CD4-positive, alpha-beta memory T cell (primary cell): ENCODE data around the gene RMC1. TPM values are rescaled to one million over a fixed set of nuclear protein-coding genes. Genes with fewer than 3 reads are reported as not detected.

Source experiments
- CTCF ChIA-PET: fragments of 350-600 bp; sonication (Branson Sonifier 250); formaldehyde crosslinking; loops from one replicate; lab custom pipeline; 2021; ENCODE audit warnings: inconsistent platforms; ENCODE audit not compliant: partially characterized antibody; lab: Charles Lee
- POLR2A ChIA-PET: fragments of 350-600 bp; sonication (Branson Sonifier 250); formaldehyde crosslinking; loops from one replicate; lab custom pipeline; 2021; ENCODE audit not compliant: partially characterized antibody; lab: Charles Lee
- DNase-seq, 5 donors: peaks; one replicate each; pipeline versions ENCODE4 v3.0.0 to v3.0.0-alpha.2; 2020 to 2022; ENCODE audit warnings: mixed read lengths in 1 of 5
- H3K27ac ChIP-seq: one replicate; pipeline ENCODE4 v1.7.0; 2013; ENCODE audit warnings: low read depth, low read length
- H3K27me3 ChIP-seq: 2 replicates; pipeline ENCODE4 v1.7.0; 2013; ENCODE audit warnings: mild to moderate bottlenecking, low read length, moderate library complexity; ENCODE audit not compliant: insufficient read depth
- H3K36me3 ChIP-seq: 2 replicates; pipeline ENCODE4 v1.7.0; 2013; ENCODE audit warnings: mild to moderate bottlenecking, low read length, moderate library complexity; ENCODE audit not compliant: insufficient read depth
- H3K4me1 ChIP-seq: 2 replicates; pipeline ENCODE4 v1.7.0; 2013; ENCODE audit warnings: mild to moderate bottlenecking, low read length, moderate library complexity; ENCODE audit not compliant: insufficient read depth
- H3K4me3 ChIP-seq, 2 donors: one replicate each; pipeline ENCODE4 v1.7.0; 2013; ENCODE audit warnings: low read length in 2 of 2, mild to moderate bottlenecking in 1 of 2
- H3K9me3 ChIP-seq, 2 donors: one replicate each; pipeline ENCODE4 v1.7.0; 2013; ENCODE audit warnings: low read length in 2 of 2, control low read depth in 1 of 2; ENCODE audit not compliant: control insufficient read depth in 1 of 2
- H3K27ac Mint-ChIP-seq, 7 donors: one replicate each; pipeline ENCODE4 v1.8.0; 2020 to 2021; ENCODE audit warnings: mixed read lengths in 7 of 7, mild to moderate bottlenecking in 6 of 7, inconsistent platforms in 3 of 7, moderate library complexity in 3 of 7
- H3K27me3 Mint-ChIP-seq, 2 donors: one replicate each; pipeline ENCODE4 v1.8.0; 2020 to 2021; ENCODE audit warnings: mixed read lengths in 2 of 2
- H3K36me3 Mint-ChIP-seq, 2 donors: one replicate each; pipeline ENCODE4 v1.8.0; 2020 to 2021; ENCODE audit warnings: mixed read lengths in 2 of 2, inconsistent platforms in 1 of 2, mild to moderate bottlenecking in 1 of 2
- H3K4me1 Mint-ChIP-seq, 4 donors: one replicate each; pipeline ENCODE4 v1.8.0; 2020 to 2021; ENCODE audit warnings: mixed read lengths in 4 of 4, mild to moderate bottlenecking in 1 of 4
- H3K4me3 Mint-ChIP-seq, 8 donors: one replicate each; pipeline ENCODE4 v1.8.0; 2020 to 2021; ENCODE audit warnings: mixed read lengths in 8 of 8, mild to moderate bottlenecking in 7 of 8, moderate library complexity in 6 of 8, inconsistent platforms in 3 of 8
- H3K9me3 Mint-ChIP-seq, 8 donors: one replicate each; pipeline ENCODE4 v1.8.0; 2020 to 2021; ENCODE audit warnings: mixed read lengths in 8 of 8, mild to moderate bottlenecking in 5 of 8, inconsistent platforms in 3 of 8, moderate library complexity in 1 of 8
- intact Hi-C: fragments of 100-400 bp; cut with micrococcal nuclease; formaldehyde crosslinking; loops from one replicate; pipeline ENCODE4 v1.15.1; 2023
- polyA plus RNA-seq, 2 donors: library from polyadenylated mRNA; unstranded; fragments of 300-500 nt; fragmentation: Illumina TruSeq; gene quantifications; one replicate each; pipeline ENCODE4 v1.2.3, GENCODE V29; 2021
- total RNA-seq, 2 experiments: library from RNA; stranded (reverse); gene quantifications; one replicate each; pipeline ENCODE4 v1.2.3, GENCODE V29; 2021

The RMC1 gene
- total and polyA plus RNA-seq, 4 experiments from 2014 or later = 42.7 to 56.6 (median 51.2) TPM

DNA sequence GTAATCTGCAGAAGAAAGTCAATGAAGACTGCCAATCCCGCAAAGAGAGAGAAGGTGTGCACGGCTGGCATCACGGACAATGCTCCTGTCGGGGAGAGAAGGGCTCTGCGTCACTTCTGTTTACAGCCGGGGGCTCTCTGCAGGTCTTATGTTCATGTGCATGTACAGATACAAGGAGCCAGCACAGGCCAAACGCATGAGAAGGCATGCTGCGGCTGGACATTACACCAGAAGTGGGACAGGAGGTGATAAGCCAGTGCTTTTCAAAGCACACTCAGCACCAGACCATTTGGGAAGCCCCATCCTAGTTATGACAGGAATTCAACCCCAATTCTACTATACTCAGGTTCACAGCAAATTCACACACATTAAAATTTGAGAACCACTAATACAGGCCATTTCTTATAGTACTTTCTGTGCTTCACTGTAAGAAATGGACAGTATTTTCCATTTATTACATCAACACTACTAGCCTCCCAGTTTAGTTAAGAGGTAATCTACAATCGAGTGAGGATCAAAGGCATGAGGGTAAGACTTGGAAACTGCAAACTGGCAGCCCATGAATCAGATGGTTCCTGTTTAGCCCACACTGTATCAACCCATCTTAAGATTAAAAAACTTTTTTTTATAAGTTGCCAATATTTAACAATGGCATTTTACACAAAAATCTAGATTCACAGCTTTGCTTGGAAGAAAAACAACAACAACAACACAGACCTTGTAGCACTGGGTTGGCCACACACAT, 38.2 kb downstream of the RMC1 start:
- DNase-seq = no peak
- Histone ChIP-seq H3K4me3 (no peak overlapping the region), H3K4me1 (peaks cover 39% of the 10 kb centered on the region), H3K27me3 (no peaks in the 10 kb centered on the region), H3K27ac (peak overlapping the region; percentile 45), H3K9me3 (no peaks in the 10 kb centered on the region), H3K36me3 (peaks cover 61% of the 10 kb centered on the region)
- Mint-ChIP-seq H3K9me3 (no peaks in the 10 kb centered on the region), H3K27me3 (no peaks in the 10 kb centered on the region), H3K36me3 (peaks cover 50 to 77% of the 10 kb centered on the region in 2 donors), H3K4me1 (peaks cover 31 to 45% (median 36%) of the 10 kb centered on the region in 4 donors), H3K4me3 (peak overlapping the region; percentile 21 to 86 (median 72)), H3K27ac (peak overlapping the region; percentile 71 to 96 (median 90))
- intact Hi-C loops = loop anchor here (1.0 kb wide), 1 partner anchor 46 kb away; no protein-coding TSS in a partner anchor
- POLR2A ChIA-PET = interaction anchor here (0.9 to 1.9 kb wide), 7 partner anchors 10 to 46 kb away, joined by 3 to 6 read pairs (median 5); partner anchors contain the start of gene NPC1
- CTCF ChIA-PET = interaction anchor here (0.9 to 4.2 kb wide), 9 partner anchors 10 to 586 kb away, joined by 3 to 27 read pairs (median 6); no protein-coding TSS in a partner anchor

DNA sequence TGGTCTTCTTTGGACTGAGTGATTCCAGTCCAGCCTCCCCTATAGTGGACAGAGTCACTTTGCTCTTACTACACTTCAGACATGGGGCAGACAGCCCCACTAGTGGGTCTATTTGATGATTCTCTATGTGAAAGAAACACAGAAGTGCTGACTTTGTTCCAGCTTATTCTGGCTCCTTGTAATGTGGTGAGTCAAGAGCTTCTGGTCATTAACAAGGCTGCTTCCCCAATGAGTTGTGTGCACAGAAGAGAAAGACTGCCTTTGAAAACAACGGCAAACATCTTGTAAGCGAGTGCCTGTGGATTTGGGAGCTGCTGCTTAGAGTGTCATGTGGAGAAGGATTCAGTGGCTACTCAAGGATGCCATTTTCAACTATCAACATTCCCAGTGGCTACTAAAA, 39.1 kb downstream of the RMC1 start:
- Mint-ChIP-seq H3K4me3 (peak overlapping the region in 1 of 8 donors; percentile 26), H3K27ac (peak overlapping the region in 5 of 7 donors; percentile 6 to 96 (median 40)), H3K4me1 (peaks cover 31 to 47% (median 37%) of the 10 kb centered on the region in 4 donors), H3K36me3 (peaks cover 50 to 77% of the 10 kb centered on the region in 2 donors), H3K9me3 (no peaks in the 10 kb centered on the region), H3K27me3 (no peaks in the 10 kb centered on the region)
- intact Hi-C loops = no loop called here
- H3K4me3 ChIP-seq = no peak overlapping the region
- peaks cover 63% of the 10 kb centered on the region for H3K36me3 ChIP-seq
- H3K27me3 ChIP-seq = no peaks in the 10 kb centered on the region
- H3K4me1 ChIP-seq = peaks cover 40% of the 10 kb centered on the region
- H3K27ac ChIP-seq = no peak overlapping the region
- no peaks in the 10 kb centered on the region for H3K9me3 ChIP-seq
- CTCF ChIA-PET = interaction anchor here (0.9 to 3.5 kb wide), 7 partner anchors 10 to 585 kb away, joined by 3 to 18 read pairs (median 5); no protein-coding TSS in a partner anchor
- POLR2A ChIA-PET = interaction anchor here (1.4 kb wide), 1 partner anchor 23 kb away, joined by 3 read pairs; no protein-coding TSS in a partner anchor
- DNase-seq = no peak

GRCh38 chr18:23545247-23545789, 42.0 kb downstream of the RMC1 start:
- no peak for DNase-seq
- Histone ChIP-seq H3K27me3 (no peaks in the 10 kb centered on the region), H3K9me3 (no peaks in the 10 kb centered on the region), H3K27ac (no peak overlapping the region), H3K4me3 (no peak overlapping the region), H3K36me3 (peaks cover 40% of the 10 kb centered on the region), H3K4me1 (peaks cover 28% of the 10 kb centered on the region)
- POLR2A ChIA-PET = interaction anchor here (0.6 kb wide), 1 partner anchor 10 kb away, joined by 3 read pairs; no protein-coding TSS in a partner anchor
- Mint-ChIP-seq H3K27me3 (no peaks in the 10 kb centered on the region), H3K9me3 (no peaks in the 10 kb centered on the region), H3K4me1 (peaks cover 24 to 30% (median 27%) of the 10 kb centered on the region in 4 donors), H3K27ac (peak overlapping the region in 2 of 7 donors; percentile 56 to 65), H3K4me3 (no peak overlapping the region), H3K36me3 (peaks cover 30 to 63% of the 10 kb centered on the region in 2 donors)
- intact Hi-C loops = no loop called here
- CTCF ChIA-PET = interaction anchor here (0.6 to 2.1 kb wide), 3 partner anchors 30 to 45 kb away, joined by 3 to 8 read pairs (median 4); no protein-coding TSS in a partner anchor

GRCh38 chr18:23547306-23547705, 44.0 kb downstream of the RMC1 start:
- H3K27me3 Mint-ChIP-seq = no peaks in the 10 kb centered on the region
- peak overlapping the region in 3 of 7 donors; percentile 15 to 53 (median 16) for H3K27ac Mint-ChIP-seq
- intact Hi-C loops = no loop called here
- Histone ChIP-seq H3K4me1 (peaks cover 8% of the 10 kb centered on the region), H3K4me3 (no peak overlapping the region), H3K9me3 (no peaks in the 10 kb centered on the region), H3K36me3 (peaks cover 52% of the 10 kb centered on the region), H3K27ac (no peak overlapping the region), H3K27me3 (no peaks in the 10 kb centered on the region)
- CTCF ChIA-PET = no interaction called here
- H3K9me3 Mint-ChIP-seq = no peaks in the 10 kb centered on the region
- no peak for DNase-seq
- POLR2A ChIA-PET = no interaction called here
- H3K36me3 Mint-ChIP-seq = peaks cover 37 to 64% of the 10 kb centered on the region in 2 donors
- H3K4me3 Mint-ChIP-seq = no peak overlapping the region
- H3K4me1 Mint-ChIP-seq = peaks cover 6 to 11% (median 9%) of the 10 kb centered on the region in 4 donors

DNA sequence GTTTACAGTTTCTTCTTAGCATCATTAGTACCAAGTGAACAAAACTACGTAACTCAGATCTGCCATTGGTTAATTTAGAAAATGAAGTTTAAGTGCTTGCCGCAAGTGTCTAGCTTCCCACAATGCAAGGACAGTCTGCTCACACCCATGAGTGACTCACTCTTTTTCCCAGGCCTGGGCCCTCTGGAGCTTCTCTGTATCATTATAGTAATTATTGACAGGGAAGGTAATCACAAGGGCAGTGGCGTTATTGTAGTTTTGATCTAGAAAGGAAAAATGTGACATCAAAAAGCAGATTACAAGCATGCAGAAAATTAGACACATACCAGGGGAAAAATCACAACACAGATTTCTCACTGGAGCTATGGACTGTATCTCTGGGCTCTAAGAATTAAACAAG, 44.5 kb downstream of the RMC1 start:
- H3K27me3 ChIP-seq = no peaks in the 10 kb centered on the region
- no peaks in the 10 kb centered on the region for H3K9me3 ChIP-seq
- H3K4me3 Mint-ChIP-seq = no peak overlapping the region
- intact Hi-C loops = no loop called here
- H3K4me1 ChIP-seq = peaks cover 4% of the 10 kb centered on the region
- no peak for DNase-seq
- H3K9me3 Mint-ChIP-seq = no peaks in the 10 kb centered on the region
- ChIA-PET POLR2A (no interaction called here), CTCF (no interaction called here)
- no peak overlapping the region for H3K4me3 ChIP-seq
- H3K27ac ChIP-seq = no peak overlapping the region
- peaks cover 52% of the 10 kb centered on the region for H3K36me3 ChIP-seq
- H3K4me1 Mint-ChIP-seq = peaks cover under 1 to 8% (median 5%) of the 10 kb centered on the region in 4 donors
- H3K36me3 Mint-ChIP-seq = peaks cover 42 to 64% of the 10 kb centered on the region in 2 donors
- no peaks in the 10 kb centered on the region for H3K27me3 Mint-ChIP-seq
- peak overlapping the region in 2 of 7 donors; percentile 4 to 16 for H3K27ac Mint-ChIP-seq

GRCh38 chr18:23548275-23548674, 45.0 kb downstream of the RMC1 start:
- Histone ChIP-seq H3K27ac (no peak overlapping the region), H3K4me3 (no peak overlapping the region), H3K9me3 (no peaks in the 10 kb centered on the region), H3K4me1 (peaks cover 4% of the 10 kb centered on the region), H3K27me3 (no peaks in the 10 kb centered on the region), H3K36me3 (peaks cover 56% of the 10 kb centered on the region)
- intact Hi-C loops = no loop called here
- Mint-ChIP-seq H3K4me3 (no peak overlapping the region), H3K27me3 (no peaks in the 10 kb centered on the region), H3K9me3 (no peaks in the 10 kb centered on the region), H3K27ac (peak overlapping the region in 3 of 7 donors; percentile 1 to 78 (median 13)), H3K36me3 (peaks cover 46 to 68% of the 10 kb centered on the region in 2 donors), H3K4me1 (peaks cover 0 to 8% (median 4%) of the 10 kb centered on the region in 4 donors)
- ChIA-PET POLR2A (no interaction called here), CTCF (no interaction called here)
- DNase-seq = no peak

- Mint-ChIP-seq H3K27me3 (no peaks in the 10 kb centered on the region), H3K9me3 (no peaks in the 10 kb centered on the region), H3K36me3 (peaks cover 43 to 70% of the 10 kb centered on the region in 2 donors), H3K4me1 (peaks cover 0 to 5% (median 4%) of the 10 kb centered on the region in 4 donors), H3K4me3 (no peak overlapping the region), H3K27ac (peak overlapping the region in 3 of 7 donors; percentile 1 to 78 (median 13))
- DNase-seq = no peak
- ChIA-PET CTCF (interaction anchor here (0.7 to 1.7 kb wide), 2 partner anchors 32 to 37 kb away, joined by 3 read pairs; no protein-coding TSS in a partner anchor), POLR2A (no interaction called here)
- no peak overlapping the region for H3K27ac ChIP-seq
- H3K4me1 ChIP-seq = peaks cover 4% of the 10 kb centered on the region
- no peaks in the 10 kb centered on the region for H3K9me3 ChIP-seq
- H3K27me3 ChIP-seq = no peaks in the 10 kb centered on the region
- H3K4me3 ChIP-seq = no peak overlapping the region
- intact Hi-C loops = no loop called here
- peaks cover 60% of the 10 kb centered on the region for H3K36me3 ChIP-seq
Measured at GRCh38 chr18:23548719-23549118, 45.4 kb downstream of the RMC1 start.
